GM06990 (cell line): ENCODE data around the gene BIN2.
A peak's percentile ranks its signal among the peaks of the same experiment; 100 is the strongest.

Source experiments
- DNase-seq: peaks from one replicate; pipeline ENCODE4 v3.0.0-alpha.2; 2011; ENCODE audit not compliant: insufficient read length; ENCODE audit errors: extremely low read depth
- H3K27me3 ChIP-seq: replicated peaks from 2 replicates; pipeline ENCODE4 v1.6.0; 2011; ENCODE audit warnings: low read length; ENCODE audit not compliant: control insufficient read depth, insufficient read depth
- H3K36me3 ChIP-seq: 2 replicates; pipeline ENCODE4 v1.5.1; 2011; ENCODE audit warnings: low read length; ENCODE audit not compliant: control insufficient read depth, insufficient read depth
- H3K4me3 ChIP-seq: replicated peaks from 2 replicates; pipeline ENCODE4 v1.5.1; 2011; ENCODE audit warnings: low read depth, mild to moderate bottlenecking, control low read depth, low read length
- TF ChIP-seq, protein P1 (sequence below): IDR thresholded peaks from 2 replicates; pipeline ENCODE4 v1.5.1; 2011; ENCODE audit warnings: low read length, control low read depth, mild to moderate bottlenecking, inconsistent platforms; ENCODE audit not compliant: insufficient read depth, poor library complexity, severe bottlenecking

The BIN2 gene

DNA sequence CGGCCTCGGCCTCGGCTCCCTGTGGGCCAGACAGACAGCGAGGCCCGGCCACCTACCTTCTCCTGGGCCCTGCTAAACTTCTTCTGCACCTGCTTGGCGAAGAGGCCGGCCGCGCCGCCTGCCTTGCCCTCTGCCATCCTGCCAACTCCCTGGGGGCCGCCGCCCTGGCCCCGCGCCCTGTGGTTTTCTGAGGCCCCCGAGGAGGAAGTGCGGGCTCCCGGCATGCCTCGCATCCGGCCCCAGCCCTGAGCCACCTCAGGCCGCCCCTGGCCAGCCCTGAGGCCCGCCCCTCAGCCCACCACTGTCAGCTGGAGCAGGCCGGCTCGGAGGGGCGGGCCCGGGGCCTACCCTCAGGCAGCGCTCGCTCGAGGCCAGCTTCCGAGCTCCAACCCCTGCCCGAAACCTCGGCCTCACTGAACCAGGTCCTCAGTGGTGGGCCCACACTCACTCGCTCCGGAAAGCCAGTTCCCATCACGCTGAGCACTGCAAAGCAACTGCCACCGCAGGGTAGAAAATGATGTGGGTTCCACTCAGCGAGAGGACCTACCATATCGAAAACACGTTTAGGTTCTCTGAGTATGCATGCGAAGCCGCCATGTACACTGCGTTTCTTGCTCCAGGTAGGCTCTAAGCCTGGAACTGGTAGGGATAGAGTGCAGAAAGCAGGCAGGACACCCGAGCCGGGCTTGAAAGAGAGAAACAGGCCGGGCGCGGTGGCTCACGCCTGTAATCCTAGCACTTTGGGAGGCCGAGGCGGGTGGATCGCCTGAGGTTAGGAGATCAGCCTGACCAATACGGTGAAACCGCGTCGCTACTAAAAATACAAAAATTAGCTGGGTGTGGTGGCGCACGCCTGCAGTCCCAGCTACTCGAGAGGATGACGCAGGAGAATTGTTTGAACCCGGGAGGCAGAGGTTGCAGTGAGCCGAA, at the start of gene BIN2:
BIN2 (minus strand) TSS at position 209 of the 930 bp plus-strand sequence; CDS start at position 137, 72 bp downstream.
- no peaks in the 10 kb centered on the region for H3K27me3 ChIP-seq
- DNase-seq = peak; percentile 91
- peak within 1 kb of the TSS; percentile 85 for H3K4me3 ChIP-seq
- TF ChIP-seq, protein P1, sequence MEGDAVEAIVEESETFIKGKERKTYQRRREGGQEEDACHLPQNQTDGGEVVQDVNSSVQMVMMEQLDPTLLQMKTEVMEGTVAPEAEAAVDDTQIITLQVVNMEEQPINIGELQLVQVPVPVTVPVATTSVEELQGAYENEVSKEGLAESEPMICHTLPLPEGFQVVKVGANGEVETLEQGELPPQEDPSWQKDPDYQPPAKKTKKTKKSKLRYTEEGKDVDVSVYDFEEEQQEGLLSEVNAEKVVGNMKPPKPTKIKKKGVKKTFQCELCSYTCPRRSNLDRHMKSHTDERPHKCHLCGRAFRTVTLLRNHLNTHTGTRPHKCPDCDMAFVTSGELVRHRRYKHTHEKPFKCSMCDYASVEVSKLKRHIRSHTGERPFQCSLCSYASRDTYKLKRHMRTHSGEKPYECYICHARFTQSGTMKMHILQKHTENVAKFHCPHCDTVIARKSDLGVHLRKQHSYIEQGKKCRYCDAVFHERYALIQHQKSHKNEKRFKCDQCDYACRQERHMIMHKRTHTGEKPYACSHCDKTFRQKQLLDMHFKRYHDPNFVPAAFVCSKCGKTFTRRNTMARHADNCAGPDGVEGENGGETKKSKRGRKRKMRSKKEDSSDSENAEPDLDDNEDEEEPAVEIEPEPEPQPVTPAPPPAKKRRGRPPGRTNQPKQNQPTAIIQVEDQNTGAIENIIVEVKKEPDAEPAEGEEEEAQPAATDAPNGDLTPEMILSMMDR = no peak
- H3K36me3 ChIP-seq = no peaks in the 10 kb centered on the region

DNA sequence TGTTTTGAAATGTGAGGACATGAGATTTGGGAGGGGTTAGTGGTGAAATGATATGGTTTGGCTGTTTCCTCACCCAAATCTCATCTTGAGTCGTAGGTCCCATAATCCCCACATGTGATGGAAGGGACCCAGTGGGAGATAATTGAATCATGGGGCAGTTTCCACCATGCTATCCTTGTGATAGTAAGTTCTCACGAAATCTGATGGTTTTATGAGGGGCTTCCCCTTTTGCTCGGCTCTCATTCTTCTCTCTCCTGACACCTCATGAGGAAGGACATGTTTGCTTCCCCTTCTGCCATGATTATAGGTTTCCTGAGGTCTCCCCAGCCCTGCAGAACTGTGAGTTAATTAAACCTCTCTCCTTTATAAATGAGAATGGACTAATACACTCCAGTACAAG, 49.2 kb upstream of the BIN2 start:
- DNase-seq = no peak
- H3K27me3 ChIP-seq = no peaks in the 10 kb centered on the region
- H3K4me3 ChIP-seq = no peak overlapping the region
- peaks cover 16% of the 10 kb centered on the region for H3K36me3 ChIP-seq
- TF ChIP-seq, protein P1 = no peak

DNA sequence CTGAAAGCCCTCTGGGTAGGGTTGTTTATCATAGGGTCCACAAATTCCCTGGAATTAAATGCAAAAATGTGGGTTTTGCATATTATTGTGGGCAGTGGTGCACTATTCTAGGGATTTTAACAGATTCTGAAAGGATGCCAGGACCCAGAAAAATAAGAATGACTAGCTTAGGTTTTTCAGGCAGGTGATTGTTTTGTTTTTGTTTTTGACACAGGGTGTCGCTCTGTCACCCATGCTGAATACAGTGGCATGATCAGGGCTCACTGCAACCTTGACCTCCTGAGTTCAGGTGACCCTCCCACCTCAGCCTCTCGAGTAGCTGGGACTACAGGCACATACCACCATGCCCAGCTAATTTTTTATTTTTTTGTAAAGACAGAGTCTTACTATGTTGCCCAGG, 48.0 kb upstream of the BIN2 start:
- TF ChIP-seq, protein P1 = no peak
- peaks cover 12% of the 10 kb centered on the region for H3K36me3 ChIP-seq
- no peak overlapping the region for H3K4me3 ChIP-seq
- DNase-seq = no peak
- no peaks in the 10 kb centered on the region for H3K27me3 ChIP-seq

DNA sequence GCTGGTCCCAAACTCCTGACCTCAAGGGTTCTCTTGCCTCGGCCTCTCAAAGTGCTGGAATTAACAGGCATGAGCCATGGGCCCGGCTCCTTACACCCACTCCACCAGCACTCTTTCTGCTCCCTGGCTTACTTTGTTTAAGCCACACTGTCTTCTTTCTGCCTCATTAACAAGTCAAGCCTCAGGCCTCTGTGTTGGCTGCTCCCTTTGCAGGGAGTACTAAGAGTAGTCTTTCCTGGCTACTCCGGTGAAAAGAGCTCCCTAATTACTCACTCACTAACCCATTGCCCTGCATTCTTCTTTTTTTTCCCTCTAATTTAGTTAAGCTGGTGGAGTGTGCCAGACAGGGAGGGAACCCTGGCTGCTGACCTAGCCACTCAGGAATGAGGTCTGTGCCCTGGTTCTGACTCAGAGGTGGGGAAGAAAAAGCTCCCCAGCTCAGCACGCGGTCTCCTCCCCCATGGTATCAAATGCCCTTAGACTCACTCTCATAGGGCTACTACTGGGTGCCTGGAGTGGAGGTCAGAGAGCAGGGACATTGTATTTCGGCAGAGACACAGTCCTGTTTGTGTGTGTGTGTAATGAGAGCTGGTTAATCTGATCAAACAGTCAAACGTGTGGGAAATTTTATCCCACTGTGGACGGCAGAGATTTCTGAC, 47.5 kb upstream of the BIN2 start:
- Histone ChIP-seq H3K27me3 (no peaks in the 10 kb centered on the region), H3K4me3 (no peak overlapping the region), H3K36me3 (peaks cover 6% of the 10 kb centered on the region)
- TF ChIP-seq, protein P1 = no peak
- DNase-seq = no peak

DNA sequence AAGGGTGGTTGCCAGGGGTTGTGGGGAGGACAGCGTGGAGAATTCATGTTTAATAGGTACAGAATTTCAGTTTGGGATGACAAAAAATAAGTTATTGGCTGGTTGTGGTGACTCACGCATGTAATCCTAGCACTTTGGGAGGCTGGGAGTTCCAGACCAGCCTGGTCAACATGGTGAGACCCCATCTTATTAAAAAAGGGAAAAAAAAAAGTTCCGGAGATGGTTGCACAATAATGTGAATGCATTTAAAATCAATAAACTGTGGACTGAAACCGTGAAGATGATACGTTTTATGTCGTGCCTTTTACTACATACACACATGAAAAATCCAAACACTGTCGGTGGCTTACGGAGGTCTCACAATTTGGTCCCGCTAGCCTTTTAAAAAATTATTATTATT, 46.7 kb upstream of the BIN2 start:
- TF ChIP-seq, protein P1 = no peak
- DNase-seq = no peak
- peaks cover 4% of the 10 kb centered on the region for H3K36me3 ChIP-seq
- no peak overlapping the region for H3K4me3 ChIP-seq
- H3K27me3 ChIP-seq = no peaks in the 10 kb centered on the region
